SK-N-SH (cell line): ENCODE measurements around the gene FAM234A. TPM values are rescaled to one million over a fixed set of nuclear protein-coding genes. Genes with fewer than 3 reads are reported as not detected.

Experiments
- CTCF ChIA-PET: fragments of 300-600, 350-600 bp; formaldehyde crosslinking; extraction: SDS; loops from one replicate; lab custom pipeline; 2021; lab: Yijun Ruan, JAX
- POLR2A ChIA-PET: fragments of 350-600 bp; sonication (Branson Sonifier 250); formaldehyde crosslinking; extraction: SDS; loops from one replicate; lab custom pipeline; 2020; ENCODE audit warnings: antibody characterized with exemption, inconsistent platforms; lab: Yijun Ruan, JAX
- DNase-seq: peaks from one replicate; pipeline ENCODE4 v3.0.0; 2012
- H2AFZ ChIP-seq: fragments of 200-600 bp; sonication (generic); 2 replicates; pipeline ENCODE4 v1.8.1; 2016; ENCODE audit warnings: antibody characterized with exemption, mild to moderate bottlenecking, low read depth
- H3F3A ChIP-seq: fragments of 200-600 bp; sonication (generic); replicated peaks from 2 replicates; pipeline ENCODE3; 2016; ENCODE audit warnings: antibody characterized with exemption, mild to moderate bottlenecking; ENCODE audit not compliant: insufficient read depth
- H3K27ac ChIP-seq, 2 experiments: fragments of 200-500 bp in 1 of 2; fragments of 200-600 bp in 1 of 2; sonication (Bioruptor generic) in 1 of 2; sonication (generic), shearing (Covaris generic) in 1 of 2; 2 replicates each; pipeline versions ENCODE4 v1.5.1 to v1.6.1; 2014 to 2016; ENCODE audit warnings: low read depth in 2 of 2, inconsistent platforms in 1 of 2, low read length in 1 of 2, mild to moderate bottlenecking in 1 of 2, mixed read lengths in 1 of 2
- H3K27me3 ChIP-seq: fragments of 200-600 bp; sonication (generic), shearing (Covaris generic); 2 replicates; pipeline ENCODE4 v1.6.1; 2016; ENCODE audit warnings: mixed run types; ENCODE audit not compliant: insufficient read depth
- H3K36me3 ChIP-seq, 2 experiments: fragments of 200-500 bp in 1 of 2; fragments of 200-600 bp in 1 of 2; sonication (Bioruptor generic) in 1 of 2; sonication (generic) in 1 of 2; replicated peaks in 1 of 2; 2 replicates each; pipeline versions ENCODE3 to v1.5.1; 2014 to 2016; ENCODE audit warnings: low read length in 1 of 2, mild to moderate bottlenecking in 1 of 2; ENCODE audit not compliant: insufficient read depth in 2 of 2, control insufficient read depth in 1 of 2
- H3K4me1 ChIP-seq, 2 experiments: fragments of 200-500 bp in 1 of 2; fragments of 200-600 bp in 1 of 2; sonication (Bioruptor generic) in 1 of 2; sonication (generic), shearing (Covaris generic) in 1 of 2; 2 replicates each; pipeline versions ENCODE4 v1.5.1 to v1.6.1; 2014 to 2016; ENCODE audit warnings: low read depth in 1 of 2, low read length in 1 of 2, mixed run types in 1 of 2; ENCODE audit not compliant: insufficient read depth in 2 of 2, control insufficient read depth in 1 of 2
- H3K4me2 ChIP-seq: fragments of 200-600 bp; sonication (generic), shearing (Covaris generic); 2 replicates; pipeline ENCODE4 v1.6.1; 2017; ENCODE audit warnings: mixed run types
- H3K4me3 ChIP-seq, 2 experiments: fragments of 200-500 bp in 1 of 2; fragments of 200-600 bp in 1 of 2; sonication (Bioruptor generic) in 1 of 2; sonication (generic), shearing (Covaris generic) in 1 of 2; 2 replicates each; pipeline versions ENCODE4 v1.5.1 to v1.8.1; 2014 to 2016; ENCODE audit warnings: low read depth in 2 of 2, inconsistent platforms in 1 of 2, low read length in 1 of 2, mild to moderate bottlenecking in 1 of 2, mixed read lengths in 1 of 2, moderate library complexity in 1 of 2
- H3K79me2 ChIP-seq: fragments of 200-600 bp; sonication (generic); 2 replicates; pipeline ENCODE4 v1.8.1; 2017; ENCODE audit warnings: mild to moderate bottlenecking; ENCODE audit not compliant: insufficient read depth
- H3K9ac ChIP-seq: fragments of 200-600 bp; sonication (generic); 2 replicates; pipeline ENCODE4 v1.6.1; 2017; ENCODE audit warnings: mixed run types
- H3K9me2 ChIP-seq: fragments of 200-600 bp; sonication (generic); 2 replicates; pipeline ENCODE4 v1.6.1; 2017; ENCODE audit warnings: mixed run types
- H3K9me3 ChIP-seq: fragments of 200-600 bp; sonication (generic); 2 replicates; pipeline ENCODE4 v1.6.1; 2017; ENCODE audit warnings: mixed run types, mild to moderate bottlenecking, moderate library complexity
- H4K20me1 ChIP-seq: fragments of 200-600 bp; sonication (generic); 2 replicates; pipeline ENCODE4 v1.6.1; 2017; ENCODE audit warnings: mild to moderate bottlenecking, mixed run types; ENCODE audit not compliant: insufficient read depth
- ELF1 ChIP-seq: IDR thresholded peaks from 2 replicates; pipeline ENCODE4 v1.4.0; 2012
- EZH2phosphoT487 ChIP-seq: fragments of 200-600 bp; sonication (generic); IDR thresholded peaks from 2 replicates; pipeline ENCODE4 v1.6.1; 2017; ENCODE audit warnings: low read depth, mixed run types, mild to moderate bottlenecking, antibody characterized with exemption, moderate library complexity, borderline replicate concordance
- FOXJ3 ChIP-seq: sonication (generic); formaldehyde crosslinking; IDR thresholded peaks from 2 replicates; pipeline ENCODE4 v1.5.1; 2020; ENCODE audit warnings: mild to moderate bottlenecking, missing genetic modification reagents
- FOXM1 ChIP-seq: IDR thresholded peaks from 2 replicates; pipeline ENCODE4 v1.4.0; 2012; ENCODE audit warnings: low read depth, mild to moderate bottlenecking
- GABPA ChIP-seq: IDR thresholded peaks from 2 replicates; pipeline ENCODE4 v1.4.0; 2012; ENCODE audit warnings: low read depth, mild to moderate bottlenecking
- GATA2 ChIP-seq: sonication (generic); formaldehyde crosslinking; IDR thresholded peaks from 2 replicates; pipeline ENCODE4 v1.5.0; 2020; ENCODE audit warnings: mild to moderate bottlenecking, missing genetic modification reagents
- JUND ChIP-seq: IDR thresholded peaks from 2 replicates; pipeline ENCODE4 v1.4.0; 2012
- MEF2A ChIP-seq: IDR thresholded peaks from 2 replicates; pipeline ENCODE4 v1.4.0; 2012; ENCODE audit warnings: low read depth, borderline replicate concordance
- NFIC ChIP-seq: IDR thresholded peaks from 2 replicates; pipeline ENCODE4 v1.4.0; 2012; ENCODE audit warnings: borderline replicate concordance
- NRF1 ChIP-seq: IDR thresholded peaks from 2 replicates; pipeline ENCODE4 v1.6.1; 2012; ENCODE audit warnings: low read depth, mild to moderate bottlenecking, low read length
- RCOR1 ChIP-seq: fragments of 150-350 bp; IDR thresholded peaks from 2 replicates; pipeline ENCODE4 v1.6.1; 2017; ENCODE audit warnings: antibody characterized with exemption, low read length
- RFX5 ChIP-seq: IDR thresholded peaks from 2 replicates; pipeline ENCODE4 v1.6.1; 2012; ENCODE audit warnings: mild to moderate bottlenecking, improper control_type of control experiment, low read length
- SIN3A ChIP-seq: IDR thresholded peaks from 2 replicates; pipeline ENCODE4 v1.6.1; 2012; ENCODE audit warnings: low read depth, mild to moderate bottlenecking, low read length, moderate library complexity, borderline replicate concordance
- TEAD4 ChIP-seq: IDR thresholded peaks from 2 replicates; pipeline ENCODE4 v1.4.0; 2012; ENCODE audit warnings: mild to moderate bottlenecking, borderline replicate concordance; ENCODE audit not compliant: insufficient read depth
- YY1 ChIP-seq: IDR thresholded peaks from 2 replicates; pipeline ENCODE4 v1.4.0; 2012; ENCODE audit warnings: low read depth, mild to moderate bottlenecking
- WGBS: methylation state at CpG from one replicate; pipeline ENCODE4 v1.1.6; 2017; ENCODE audit warnings: low lambda C conversion rate; 5-methylcytosine and 5-hydroxymethylcytosine counted together
- polyA plus RNA-seq, 3 experiments: library from polyadenylated mRNA; depleted of rRNA; stranded (reverse); fragments of >200 nt; gene quantifications; 2 replicates each; pipeline ENCODE4 v1.2.3, GENCODE V29; 2012
- TF ChIP-seq, protein P1 (sequence below): fragments of 200-600 bp; sonication (generic); IDR thresholded peaks from 2 replicates; pipeline ENCODE4 v1.6.1; 2017; ENCODE audit warnings: antibody characterized with exemption, mild to moderate bottlenecking, moderate library complexity
- TF ChIP-seq, protein P2 (sequence below): IDR thresholded peaks from 2 replicates; pipeline ENCODE4 v1.4.0; 2012; ENCODE audit warnings: low read depth
- TF ChIP-seq, protein P3 (sequence below): IDR thresholded peaks from 2 replicates; pipeline ENCODE4 v1.4.0; 2012; ENCODE audit warnings: low read depth, borderline replicate concordance
- TF ChIP-seq, protein P4 (sequence below): fragments of 150-350 bp; IDR thresholded peaks from 2 replicates; pipeline ENCODE4 v1.6.1; 2016; ENCODE audit warnings: mild to moderate bottlenecking, low read depth, low read length

Gene FAM234A
- polyA plus RNA-seq, 1 of the 3 experiments (the other 2 are of a cell fraction) = 126 TPM

DNA sequence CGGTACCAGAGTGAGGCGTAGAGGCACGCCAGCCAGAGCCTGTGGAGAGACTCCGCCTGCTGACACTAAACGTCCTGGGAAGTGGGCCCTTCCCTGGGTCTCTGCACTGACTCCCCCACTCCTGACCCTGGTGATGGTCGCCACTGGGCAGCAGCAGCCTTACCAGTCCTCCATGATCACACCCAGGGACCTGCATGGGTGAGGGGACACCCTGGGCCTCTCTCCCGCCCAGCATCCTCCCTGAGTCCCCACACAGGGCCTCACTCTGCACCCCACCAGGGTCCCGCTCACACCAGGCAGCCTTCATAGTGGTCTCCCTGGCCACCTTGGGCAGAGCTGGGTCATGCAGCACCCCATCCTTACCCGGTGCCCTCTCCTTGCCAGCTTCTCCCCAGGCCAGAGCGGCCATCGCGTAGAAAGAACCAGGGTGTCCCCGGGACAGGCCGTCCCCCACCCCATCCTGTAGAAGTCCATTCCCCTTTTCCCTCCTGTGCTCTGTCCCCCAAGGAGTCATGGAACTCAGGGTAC is 30.4 kb downstream of the FAM234A start:
- CTCF ChIA-PET = interaction anchor here (0.9 kb wide), 1 partner anchor 98 kb away, joined by 4 read pairs; no protein-coding TSS in a partner anchor
- Histone ChIP-seq H3K79me2 (no peaks in the 10 kb centered on the region), H3K9me2 (no peaks in the 10 kb centered on the region), H3K4me3 (no peak overlapping the region), H4K20me1 (no peaks in the 10 kb centered on the region), H3K9ac (no peak overlapping the region), H3F3A (no peaks in the 10 kb centered on the region), H3K4me1 (peaks cover 0 to 8% of the 10 kb centered on the region in 2 experiments; a peak in 1 of 4 replicates), H3K36me3 (peaks cover 0 to 40% of the 10 kb centered on the region in 2 experiments), H3K27ac (no peak overlapping the region), H3K9me3 (no peaks in the 10 kb centered on the region), H3K27me3 (no peaks in the 10 kb centered on the region), H3K4me2 (no peak overlapping the region), H2AFZ (no peak overlapping the region)
- POLR2A ChIA-PET = no interaction called here
- WGBS = 86% methylated on average over 6 of the region's 14 CpGs
- DNase-seq = peak; percentile 16
- TF ChIP-seq TEAD4 (no peak), FOXJ3 (no peak), GABPA (no peak), SIN3A (no peak), RCOR1 (no peak), FOXM1 (no peak), GATA2 (CRISPR knock-in tag) (no peak), ELF1 (no peak), NRF1 (no peak), MEF2A (no peak), YY1 (no peak), RFX5 (no peak), JUND (no peak), EZH2phosphoT487 (no peak), NFIC (no peak)
- TF ChIP-seq, protein P1, sequence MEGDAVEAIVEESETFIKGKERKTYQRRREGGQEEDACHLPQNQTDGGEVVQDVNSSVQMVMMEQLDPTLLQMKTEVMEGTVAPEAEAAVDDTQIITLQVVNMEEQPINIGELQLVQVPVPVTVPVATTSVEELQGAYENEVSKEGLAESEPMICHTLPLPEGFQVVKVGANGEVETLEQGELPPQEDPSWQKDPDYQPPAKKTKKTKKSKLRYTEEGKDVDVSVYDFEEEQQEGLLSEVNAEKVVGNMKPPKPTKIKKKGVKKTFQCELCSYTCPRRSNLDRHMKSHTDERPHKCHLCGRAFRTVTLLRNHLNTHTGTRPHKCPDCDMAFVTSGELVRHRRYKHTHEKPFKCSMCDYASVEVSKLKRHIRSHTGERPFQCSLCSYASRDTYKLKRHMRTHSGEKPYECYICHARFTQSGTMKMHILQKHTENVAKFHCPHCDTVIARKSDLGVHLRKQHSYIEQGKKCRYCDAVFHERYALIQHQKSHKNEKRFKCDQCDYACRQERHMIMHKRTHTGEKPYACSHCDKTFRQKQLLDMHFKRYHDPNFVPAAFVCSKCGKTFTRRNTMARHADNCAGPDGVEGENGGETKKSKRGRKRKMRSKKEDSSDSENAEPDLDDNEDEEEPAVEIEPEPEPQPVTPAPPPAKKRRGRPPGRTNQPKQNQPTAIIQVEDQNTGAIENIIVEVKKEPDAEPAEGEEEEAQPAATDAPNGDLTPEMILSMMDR = no peak
- TF ChIP-seq, protein P2, sequence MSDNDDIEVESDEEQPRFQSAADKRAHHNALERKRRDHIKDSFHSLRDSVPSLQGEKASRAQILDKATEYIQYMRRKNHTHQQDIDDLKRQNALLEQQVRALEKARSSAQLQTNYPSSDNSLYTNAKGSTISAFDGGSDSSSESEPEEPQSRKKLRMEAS = no peak
- TF ChIP-seq, protein P3, sequence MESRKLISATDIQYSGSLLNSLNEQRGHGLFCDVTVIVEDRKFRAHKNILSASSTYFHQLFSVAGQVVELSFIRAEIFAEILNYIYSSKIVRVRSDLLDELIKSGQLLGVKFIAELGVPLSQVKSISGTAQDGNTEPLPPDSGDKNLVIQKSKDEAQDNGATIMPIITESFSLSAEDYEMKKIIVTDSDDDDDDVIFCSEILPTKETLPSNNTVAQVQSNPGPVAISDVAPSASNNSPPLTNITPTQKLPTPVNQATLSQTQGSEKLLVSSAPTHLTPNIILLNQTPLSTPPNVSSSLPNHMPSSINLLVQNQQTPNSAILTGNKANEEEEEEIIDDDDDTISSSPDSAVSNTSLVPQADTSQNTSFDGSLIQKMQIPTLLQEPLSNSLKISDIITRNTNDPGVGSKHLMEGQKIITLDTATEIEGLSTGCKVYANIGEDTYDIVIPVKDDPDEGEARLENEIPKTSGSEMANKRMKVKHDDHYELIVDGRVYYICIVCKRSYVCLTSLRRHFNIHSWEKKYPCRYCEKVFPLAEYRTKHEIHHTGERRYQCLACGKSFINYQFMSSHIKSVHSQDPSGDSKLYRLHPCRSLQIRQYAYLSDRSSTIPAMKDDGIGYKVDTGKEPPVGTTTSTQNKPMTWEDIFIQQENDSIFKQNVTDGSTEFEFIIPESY = no peak
- TF ChIP-seq, protein P4, sequence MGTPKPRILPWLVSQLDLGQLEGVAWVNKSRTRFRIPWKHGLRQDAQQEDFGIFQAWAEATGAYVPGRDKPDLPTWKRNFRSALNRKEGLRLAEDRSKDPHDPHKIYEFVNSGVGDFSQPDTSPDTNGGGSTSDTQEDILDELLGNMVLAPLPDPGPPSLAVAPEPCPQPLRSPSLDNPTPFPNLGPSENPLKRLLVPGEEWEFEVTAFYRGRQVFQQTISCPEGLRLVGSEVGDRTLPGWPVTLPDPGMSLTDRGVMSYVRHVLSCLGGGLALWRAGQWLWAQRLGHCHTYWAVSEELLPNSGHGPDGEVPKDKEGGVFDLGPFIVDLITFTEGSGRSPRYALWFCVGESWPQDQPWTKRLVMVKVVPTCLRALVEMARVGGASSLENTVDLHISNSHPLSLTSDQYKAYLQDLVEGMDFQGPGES = no peak
